Left ventricle myocardium inferior (tissue), 1 donor: ENCODE measurements around the gene SLC5A12. TPM values are rescaled to one million over a fixed set of nuclear protein-coding genes. Genes with fewer than 3 reads are reported as not detected.

Source experiments
- DNase-seq: peaks from one replicate; pipeline ENCODE4 v3.0.0-alpha.2; 2020
- H3K27ac ChIP-seq: fragments of 200-600 bp; replicated peaks from 2 replicates; pipeline ENCODE4 v1.8.0; 2021
- H3K27me3 ChIP-seq: fragments of 200-600 bp; 2 replicates; pipeline ENCODE4 v1.8.0; 2021; ENCODE audit warnings: low read depth
- H3K36me3 ChIP-seq: fragments of 200-600 bp; 2 replicates; pipeline ENCODE4 v1.8.0; 2021
- H3K4me1 ChIP-seq: fragments of 200-600 bp; 2 replicates; pipeline ENCODE4 v1.8.0; 2021
- H3K4me3 ChIP-seq: fragments of 200-600 bp; 2 replicates; pipeline ENCODE4 v1.8.0; 2021; ENCODE audit warnings: mild to moderate bottlenecking, moderate library complexity
- H3K9me3 ChIP-seq: fragments of 200-600 bp; replicated peaks from 2 replicates; pipeline ENCODE4 v1.8.0; 2021
- CTCF ChIP-seq: fragments of 200-600 bp; IDR thresholded peaks from 2 replicates; pipeline ENCODE4 v1.8.0; 2021; ENCODE audit warnings: antibody characterized with exemption, mild to moderate bottlenecking, borderline replicate concordance
- intact Hi-C: fragments of 100-400 bp; cut with micrococcal nuclease; formaldehyde crosslinking; loops from one replicate; pipeline ENCODE4 v1.11.0; 2022
- total RNA-seq: library from RNA; stranded (reverse); fragmentation: NEBNext Ultra II Directional; extraction: Animal tissue kit (Norgen Biotek cat#: 25700); gene quantifications from one replicate; pipeline ENCODE4 v1.2.1, GENCODE V29; 2021
- donor health status: DM: no; HTN: yes; CAD: no; lungs with severe emphysema.

SLC5A12 gene
- total RNA-seq, 1 donor from 2014 or later, result not detected

- no peak overlapping the region for H3K4me3 ChIP-seq
- no peaks in the 10 kb centered on the region for H3K27me3 ChIP-seq
- DNase-seq, result no peak
- H3K9me3 ChIP-seq, result no peaks in the 10 kb centered on the region
- no peaks in the 10 kb centered on the region for H3K36me3 ChIP-seq
- H3K27ac ChIP-seq, result no peak overlapping the region
- no peak for TF ChIP-seq CTCF
- peaks cover 12% of the 10 kb centered on the region for H3K4me1 ChIP-seq
- intact Hi-C loops, result no loop called here
Observed at GRCh38 chr11:26708736-26709456, 13.0 kb downstream of the SLC5A12 start.

DNA sequence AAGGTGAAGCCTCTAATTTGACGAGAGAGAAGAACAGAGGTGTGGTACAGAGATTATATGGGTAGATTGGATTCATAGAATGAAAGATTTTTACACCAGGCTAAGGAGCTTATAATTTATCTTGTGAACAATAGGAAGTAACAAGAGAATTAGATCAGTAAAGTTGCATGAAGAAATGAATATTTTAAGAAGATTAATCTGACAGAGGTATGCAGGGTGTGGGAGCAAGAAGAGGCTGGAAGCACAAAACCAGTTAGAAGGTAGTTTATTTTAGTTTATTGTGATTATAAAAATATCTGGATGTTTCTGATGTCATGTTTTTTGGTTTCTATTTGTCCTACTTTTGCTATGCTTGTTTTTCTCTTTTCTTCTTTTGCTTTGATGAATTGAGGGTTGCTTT lies 15.7 kb downstream of the SLC5A12 start:
- intact Hi-C loops, result no loop called here
- Histone ChIP-seq H3K9me3 (no peaks in the 10 kb centered on the region), H3K36me3 (no peaks in the 10 kb centered on the region), H3K4me3 (no peak overlapping the region), H3K27me3 (no peaks in the 10 kb centered on the region), H3K27ac (no peak overlapping the region), H3K4me1 (peaks cover 12% of the 10 kb centered on the region)
- no peak for TF ChIP-seq CTCF
- no peak for DNase-seq

DNA sequence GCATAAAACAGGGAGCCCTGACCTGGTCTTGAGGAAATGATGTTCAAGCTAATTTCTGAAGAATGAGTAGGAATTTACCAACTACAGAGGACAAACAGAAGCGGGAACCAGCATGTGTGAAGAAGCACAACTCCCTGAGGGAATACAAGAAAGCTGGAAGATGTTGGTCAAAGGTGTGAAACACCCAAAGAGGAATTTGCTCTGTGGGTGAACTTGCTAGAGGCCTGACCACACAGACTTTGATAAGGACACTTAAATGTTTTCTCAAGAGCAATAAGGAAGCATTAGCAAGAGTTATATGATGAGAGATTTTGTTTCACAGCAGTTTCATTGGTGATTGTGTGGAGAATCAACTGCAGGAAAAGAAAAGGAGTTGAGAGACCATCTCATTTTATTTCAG lies 17.6 kb downstream of the SLC5A12 start:
- Histone ChIP-seq H3K9me3 (no peaks in the 10 kb centered on the region), H3K27me3 (no peaks in the 10 kb centered on the region), H3K27ac (no peak overlapping the region), H3K4me3 (no peak overlapping the region), H3K4me1 (peaks cover 8% of the 10 kb centered on the region), H3K36me3 (no peaks in the 10 kb centered on the region)
- no peak for TF ChIP-seq CTCF
- intact Hi-C loops, result no loop called here
- DNase-seq, result no peak

DNA sequence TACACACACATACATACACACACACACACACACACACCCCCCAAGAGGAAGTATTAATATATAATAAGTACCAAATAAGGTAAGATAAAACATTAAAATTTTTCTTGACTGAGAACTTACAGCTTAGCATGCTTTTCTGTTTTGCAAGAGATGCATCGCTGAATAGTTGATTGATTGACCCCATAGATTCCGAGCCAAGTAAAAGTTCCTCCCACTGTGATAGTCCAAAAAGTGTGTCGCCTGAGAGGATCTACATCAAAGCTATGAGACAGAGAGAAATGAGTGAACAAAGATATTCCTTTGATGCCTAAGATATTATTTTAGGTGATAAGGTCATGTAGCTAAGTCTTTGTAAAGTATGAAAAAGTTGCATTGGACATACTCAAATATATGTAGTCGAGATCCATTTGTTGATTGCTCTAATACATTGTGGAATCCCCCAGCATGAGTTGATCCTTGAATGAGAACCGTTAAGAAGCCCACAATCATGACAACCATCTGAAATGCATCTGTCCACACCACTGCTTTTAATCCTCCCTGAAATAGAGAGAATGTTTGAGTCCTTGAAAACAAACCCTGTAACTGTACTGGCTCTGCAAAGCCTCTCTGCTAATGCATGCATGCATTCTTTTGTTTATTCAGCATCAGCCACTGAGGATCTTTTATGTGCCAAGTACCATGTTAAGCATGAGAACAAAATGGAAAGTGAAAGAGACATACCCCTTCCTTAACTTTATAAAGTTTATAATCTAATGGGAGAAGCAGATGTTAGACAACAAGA lies 18.3 kb downstream of the SLC5A12 start:
- TF ChIP-seq CTCF, result no peak
- H3K27me3 ChIP-seq, result no peaks in the 10 kb centered on the region
- H3K27ac ChIP-seq, result no peak overlapping the region
- no peak for DNase-seq
- no peak overlapping the region for H3K4me3 ChIP-seq
- H3K36me3 ChIP-seq, result no peaks in the 10 kb centered on the region
- peaks cover 1% of the 10 kb centered on the region for H3K4me1 ChIP-seq
- H3K9me3 ChIP-seq, result no peaks in the 10 kb centered on the region
- intact Hi-C loops, result no loop called here

DNA sequence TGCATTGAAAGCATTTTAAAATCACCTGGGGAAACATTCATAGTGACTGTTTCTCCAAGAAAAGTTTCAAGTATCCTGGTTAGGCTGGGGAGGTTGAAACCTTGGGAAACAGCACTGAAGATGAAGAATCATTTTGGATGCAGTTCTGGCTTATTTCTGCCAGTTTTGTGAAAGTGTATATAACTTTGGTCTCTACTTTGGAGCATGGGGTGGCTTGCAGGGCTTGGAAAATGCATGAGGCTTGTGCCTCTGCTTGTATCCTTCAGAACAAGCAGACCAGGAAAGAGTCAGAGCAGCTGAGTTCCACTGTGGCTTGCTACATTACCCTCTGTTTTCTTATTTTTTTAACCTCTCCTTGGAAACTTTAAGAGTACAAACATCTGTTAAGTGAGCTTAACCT lies 19.5 kb downstream of the SLC5A12 start:
- no peak for TF ChIP-seq CTCF
- Histone ChIP-seq H3K27me3 (no peaks in the 10 kb centered on the region), H3K9me3 (no peaks in the 10 kb centered on the region), H3K4me3 (no peak overlapping the region), H3K4me1 (no peaks in the 10 kb centered on the region), H3K27ac (no peak overlapping the region), H3K36me3 (no peaks in the 10 kb centered on the region)
- no peak for DNase-seq
- intact Hi-C loops, result no loop called here
